G401 (cell line): ENCODE measurements around the gene RAB3A. TPM values are rescaled to one million over a fixed set of nuclear protein-coding genes. Genes with fewer than 3 reads are reported as not detected.

ENCODE experiments used
- DNase-seq: peaks from one replicate; pipeline ENCODE4 v3.0.0-alpha.2; 2015; ENCODE audit warnings: low spot score
- in situ Hi-C: cut with HindIII; loops from 2 replicates; pipeline ENCODE4 v1.10.0; 2016; ENCODE audit warnings: low sequenced_read_pairs, mixed read lengths
- total RNA-seq: library from RNA; depleted of rRNA; stranded (reverse); fragments of >200 nt; shearing (Covaris generic); gene quantifications from 2 replicates; pipeline ENCODE4 v1.2.3, GENCODE V29; 2014

Gene RAB3A
- total RNA-seq, 1 experiment from 2014 or later, result 0.14 TPM

- DNase-seq, result peak; percentile 64
- in situ Hi-C loops, result no loop called here
Observed at GRCh38 chr19:18203408-18203862, 407 bp downstream of the RAB3A start.

- in situ Hi-C loops, result no loop called here
- DNase-seq, result peak; percentile 44
Observed at GRCh38 chr19:18202778-18203407, 949 bp downstream of the RAB3A start.

- no peak for DNase-seq
- in situ Hi-C loops, result no loop called here
Observed at GRCh38 chr19:18202397-18202777, 1.5 kb downstream of the RAB3A start.

GRCh38 chr19:18198374-18198773 lies 5.5 kb downstream of the RAB3A start:
- DNase-seq, result no peak
- in situ Hi-C loops, result no loop called here

GRCh38 chr19:18197941-18198340 lies 5.9 kb downstream of the RAB3A start:
- in situ Hi-C loops, result no loop called here
- DNase-seq, result no peak

- no peak for DNase-seq
- in situ Hi-C loops, result no loop called here
Observed at GRCh38 chr19:18197306-18197705, 6.5 kb downstream of the RAB3A start.

GRCh38 chr19:18196511-18196845 lies 7.4 kb downstream of the RAB3A start:
- in situ Hi-C loops, result no loop called here
- no peak for DNase-seq

- in situ Hi-C loops, result no loop called here
- DNase-seq, result no peak
Observed at GRCh38 chr19:18194554-18195238, 9.1 kb downstream of the RAB3A start.

- DNase-seq, result no peak
- in situ Hi-C loops, result no loop called here
Observed at GRCh38 chr19:18194181-18194530, 9.7 kb downstream of the RAB3A start.

GRCh38 chr19:18193388-18194180 lies 10.3 kb downstream of the RAB3A start:
- in situ Hi-C loops, result no loop called here
- no peak for DNase-seq

- in situ Hi-C loops, result no loop called here
- DNase-seq, result peak; percentile 100
Observed at GRCh38 chr19:18192673-18193387, 11.0 kb downstream of the RAB3A start, which contains the start of gene MPV17L2. Gene MPV17L2 (plus strand): TSS chr19:18193218. CDS start chr19:18193282, 64 bp downstream.

GRCh38 chr19:18191640-18192062 lies 12.2 kb downstream of the RAB3A start:
- in situ Hi-C loops, result no loop called here
- DNase-seq, result no peak

GRCh38 chr19:18190278-18190677 lies 13.6 kb downstream of the RAB3A start:
- no peak for DNase-seq
- in situ Hi-C loops, result no loop called here

- in situ Hi-C loops, result no loop called here
- no peak for DNase-seq
Observed at GRCh38 chr19:18185538-18185937, 18.3 kb downstream of the RAB3A start.

- in situ Hi-C loops, result no loop called here
- no peak for DNase-seq
Observed at GRCh38 chr19:18183529-18183928, 20.3 kb downstream of the RAB3A start.

GRCh38 chr19:18179957-18180356 lies 23.9 kb downstream of the RAB3A start:
- in situ Hi-C loops, result no loop called here
- no peak for DNase-seq

GRCh38 chr19:18176367-18177310 lies 27.2 kb downstream of the RAB3A start:
- in situ Hi-C loops, result no loop called here

GRCh38 chr19:18174983-18175382 lies 28.9 kb downstream of the RAB3A start:
- in situ Hi-C loops, result no loop called here
- no peak for DNase-seq

More at GRCh38 chr19:18176367-18177310, 27.2 kb downstream of the RAB3A start:
- DNase-seq, result no peak
